NCI-H2196 treated with DMSO at 0.1 percent for 48 hours (cell line): ENCODE data around the gene MEX3D.

Source experiments
- DNase-seq: peaks from one replicate; lab custom pipeline; 2025; ENCODE audit not compliant: unreplicated experiment; lab: John Stamatoyannopoulos, UW

MEX3D gene

GRCh38 chr19:1574354-1575136 is 6.4 kb upstream of the MEX3D start:
- no peak for DNase-seq

- DNase-seq = no peak
These were observed 4.7 kb upstream of the MEX3D start for GRCh38 chr19:1572795-1573194.

- DNase-seq = no peak
These were observed 3.2 kb upstream of the MEX3D start for GRCh38 chr19:1571358-1571757.

- no peak for DNase-seq
These were observed 2.7 kb upstream of the MEX3D start for GRCh38 chr19:1570836-1571235.

- DNase-seq = no peak
These were observed 1.9 kb upstream of the MEX3D start for GRCh38 chr19:1569997-1570396.

- no peak for DNase-seq
These were observed 287 bp downstream of the MEX3D start for GRCh38 chr19:1567848-1568227.

GRCh38 chr19:1567116-1567847 is 843 bp downstream of the MEX3D start:
- DNase-seq = no peak

GRCh38 chr19:1566392-1567115 is 1.6 kb downstream of the MEX3D start:
- DNase-seq = peak; percentile 30

- DNase-seq = no peak
These were observed 4.9 kb downstream of the MEX3D start for GRCh38 chr19:1563251-1563650.

- DNase-seq = no peak
These were observed 6.8 kb downstream of the MEX3D start for GRCh38 chr19:1561236-1561842.

- DNase-seq = no peak
These were observed 7.7 kb downstream of the MEX3D start for GRCh38 chr19:1560286-1560882.

- DNase-seq = no peak
These were observed 9.6 kb downstream of the MEX3D start for GRCh38 chr19:1558552-1558951.

GRCh38 chr19:1556390-1557070 is 11.6 kb downstream of the MEX3D start:
- DNase-seq = no peak

GRCh38 chr19:1555487-1556389 is 12.4 kb downstream of the MEX3D start:
- no peak for DNase-seq

- no peak for DNase-seq
These were observed 13.2 kb downstream of the MEX3D start for GRCh38 chr19:1554968-1555367.

- DNase-seq = no peak
These were observed 14.7 kb downstream of the MEX3D start for GRCh38 chr19:1553415-1553814.

GRCh38 chr19:1551068-1552040 is 16.8 kb downstream of the MEX3D start:
- DNase-seq = no peak

GRCh38 chr19:1549332-1549945 is 18.7 kb downstream of the MEX3D start:
- DNase-seq = no peak
